Activated T-helper 1 cell treated with anti-CD3 and anti-CD28 coated beads, Interleukin-12 subunit alpha, Interleukin-12 subunit beta, Interleukin-2, Interleukin-4 antibody, amounts not matched to agents 30 ng/mL and 10 ng/mL and 1 ng/mL, durations not matched to agents 14 hours and 24 hours and 36 hours (primary cell): ENCODE results near the gene SCD5. TPM values are rescaled to one million over a fixed set of nuclear protein-coding genes. Genes with fewer than 3 reads are reported as not detected.

Experiments used
- DNase-seq: peaks from one replicate; pipeline ENCODE4 v3.0.0; 2021; ENCODE audit warnings: low spot score
- H3K27ac Mint-ChIP-seq: one replicate; pipeline ENCODE4 v1.8.0; 2021; ENCODE audit warnings: mild to moderate bottlenecking, mixed read lengths
- H3K27me3 Mint-ChIP-seq: one replicate; pipeline ENCODE4 v1.8.0; 2022; ENCODE audit warnings: mild to moderate bottlenecking, moderate library complexity, mixed read lengths; ENCODE audit not compliant: insufficient read depth
- H3K36me3 Mint-ChIP-seq: one replicate; pipeline ENCODE4 v1.8.0; 2021; ENCODE audit warnings: low read depth, mixed read lengths
- H3K4me1 Mint-ChIP-seq: one replicate; pipeline ENCODE4 v1.8.0; 2021; ENCODE audit warnings: low read depth, mixed read lengths
- H3K4me3 Mint-ChIP-seq: one replicate; pipeline ENCODE4 v1.8.0; 2021; ENCODE audit warnings: mild to moderate bottlenecking, moderate library complexity, mixed read lengths
- H3K9me3 Mint-ChIP-seq: one replicate; pipeline ENCODE4 v1.8.0; 2021; ENCODE audit warnings: mixed read lengths
- intact Hi-C: fragments of 100-400 bp; cut with micrococcal nuclease; formaldehyde crosslinking; loops from one replicate; pipeline ENCODE4 v1.15.1; 2024
- total RNA-seq: library from RNA; stranded (reverse); gene quantifications from 2 replicates; pipeline ENCODE4 v1.2.3, GENCODE V29; 2022

Gene SCD5
- total RNA-seq, 1 donor from 2014 or later: 0.70 TPM

GRCh38 chr4:82587826-82588540, 210.6 kb downstream of the SCD5 start:
- H3K36me3 Mint-ChIP-seq: no peaks in the 10 kb centered on the region
- no peaks in the 10 kb centered on the region for H3K9me3 Mint-ChIP-seq
- no peak overlapping the region for H3K4me3 Mint-ChIP-seq
- H3K27ac Mint-ChIP-seq: no peak overlapping the region
- H3K4me1 Mint-ChIP-seq: no peaks in the 10 kb centered on the region
- intact Hi-C loops: no loop called here
- H3K27me3 Mint-ChIP-seq: peaks cover 10% of the 10 kb centered on the region
- no peak for DNase-seq

GRCh38 chr4:82585690-82586435, 212.7 kb downstream of the SCD5 start:
- Mint-ChIP-seq H3K27ac (no peak overlapping the region), H3K9me3 (no peaks in the 10 kb centered on the region)
- intact Hi-C loops: no loop called here

DNA sequence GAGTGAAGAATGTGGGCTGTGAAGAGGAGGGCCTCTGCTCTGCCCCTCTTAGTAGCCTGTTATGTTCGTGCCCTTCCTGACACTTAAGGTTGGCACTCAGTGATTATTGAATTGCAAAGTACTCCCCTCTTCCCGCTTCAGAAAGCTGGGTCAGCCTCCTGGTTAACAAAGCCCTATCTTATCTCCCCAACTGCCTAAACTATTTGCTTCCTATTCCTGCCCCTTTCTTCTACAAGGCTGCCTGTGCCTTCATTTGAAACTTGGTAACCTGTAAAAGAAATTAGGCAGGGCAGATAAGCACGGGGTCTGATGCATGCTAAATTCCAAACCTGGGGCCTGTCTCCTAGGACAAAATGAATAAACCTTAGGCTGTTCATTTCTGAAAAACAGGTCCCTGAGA, 213.7 kb downstream of the SCD5 start:
- Mint-ChIP-seq H3K27ac (no peak overlapping the region), H3K4me3 (no peak overlapping the region), H3K27me3 (peaks cover 3% of the 10 kb centered on the region), H3K36me3 (no peaks in the 10 kb centered on the region), H3K4me1 (no peaks in the 10 kb centered on the region), H3K9me3 (no peaks in the 10 kb centered on the region)
- no peak for DNase-seq
- intact Hi-C loops: no loop called here

More at GRCh38 chr4:82585690-82586435, 212.7 kb downstream of the SCD5 start:
- Mint-ChIP-seq H3K4me1 (no peaks in the 10 kb centered on the region), H3K4me3 (no peak overlapping the region), H3K27me3 (peaks cover 3% of the 10 kb centered on the region), H3K36me3 (no peaks in the 10 kb centered on the region)
- no peak for DNase-seq

DNA sequence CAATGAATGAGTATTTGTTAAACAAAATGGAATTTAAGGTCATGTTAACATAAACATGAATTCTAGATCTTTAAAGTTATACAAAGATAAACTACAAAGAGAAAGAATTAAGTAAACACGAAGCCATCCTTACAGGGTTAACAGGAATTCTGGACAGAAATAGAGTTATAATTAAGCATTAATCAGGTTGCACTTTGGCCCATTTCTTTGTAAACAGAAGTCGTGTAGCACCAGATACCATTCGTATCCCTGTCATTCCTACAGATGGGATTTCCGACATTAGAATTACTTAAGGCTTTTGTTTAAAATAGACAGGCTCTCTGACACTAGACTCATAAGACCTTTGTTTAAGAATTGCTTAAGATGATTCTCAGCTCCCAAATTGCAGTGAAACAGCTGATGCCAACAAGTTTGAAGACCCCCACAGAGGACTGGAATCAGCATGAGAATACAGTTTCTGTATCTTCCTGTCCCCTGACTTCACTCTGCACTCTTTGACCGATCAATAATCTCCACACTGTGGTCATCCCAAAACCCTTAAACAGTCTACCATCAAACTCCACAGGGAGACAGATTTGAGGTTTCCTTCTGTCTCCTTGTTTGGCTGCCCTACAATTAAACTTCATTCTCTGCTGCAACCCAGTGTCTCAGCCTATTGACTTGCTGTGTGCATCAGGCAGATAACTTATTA, 214.6 kb downstream of the SCD5 start:
- no peak for DNase-seq
- H3K4me3 Mint-ChIP-seq: no peak overlapping the region
- H3K9me3 Mint-ChIP-seq: no peaks in the 10 kb centered on the region
- H3K36me3 Mint-ChIP-seq: no peaks in the 10 kb centered on the region
- no peaks in the 10 kb centered on the region for H3K4me1 Mint-ChIP-seq
- peaks cover 3% of the 10 kb centered on the region for H3K27me3 Mint-ChIP-seq
- intact Hi-C loops: no loop called here
- H3K27ac Mint-ChIP-seq: no peak overlapping the region

DNA sequence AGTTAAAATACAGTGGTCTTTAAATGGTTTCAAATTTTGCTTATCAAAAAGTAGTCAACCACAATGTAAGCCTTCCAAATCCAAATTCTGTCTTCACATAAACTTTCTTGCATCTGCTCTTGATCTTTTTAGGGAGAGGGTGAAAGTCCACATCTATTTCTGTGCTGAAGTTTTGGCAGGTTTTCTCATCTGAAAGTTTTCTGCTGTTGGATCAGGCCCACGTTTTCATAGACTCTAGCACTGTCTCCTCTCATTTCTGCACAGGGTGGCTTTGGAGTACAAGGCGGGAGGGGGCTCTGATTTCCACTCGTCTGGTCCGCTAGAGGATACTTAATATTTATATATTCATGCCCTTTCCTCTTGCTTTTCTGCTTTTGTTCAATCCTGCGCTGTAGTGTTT, 218.7 kb downstream of the SCD5 start:
- no peak for DNase-seq
- no peaks in the 10 kb centered on the region for H3K27me3 Mint-ChIP-seq
- no peaks in the 10 kb centered on the region for H3K9me3 Mint-ChIP-seq
- H3K4me1 Mint-ChIP-seq: no peaks in the 10 kb centered on the region
- no peak overlapping the region for H3K27ac Mint-ChIP-seq
- intact Hi-C loops: no loop called here
- no peaks in the 10 kb centered on the region for H3K36me3 Mint-ChIP-seq
- H3K4me3 Mint-ChIP-seq: no peak overlapping the region

Other genes starting within 250 kb of the SCD5 start
- gene TMEM150C, start 236.8 kb downstream of the SCD5 start, total RNA-seq: not detected in 2 replicates
- gene SEC31A, start 92.4 kb upstream of the SCD5 start, total RNA-seq: 118 and 123 TPM in 2 replicates
- gene THAP9, start 101.9 kb upstream of the SCD5 start, total RNA-seq: 1.9 and 2.3 TPM in 2 replicates
- gene LIN54, start 212.0 kb upstream of the SCD5 start, total RNA-seq: 26.6 and 29.3 TPM in 2 replicates
- 35.8 and 38.8 TPM in 2 replicates for gene COPS4, start 236.4 kb upstream of the SCD5 start, total RNA-seq